GM10248 (cell line): ENCODE results near the gene FSTL4.

Source experiments
- CTCF ChIA-PET: fragments of 300-600 bp; sonication (Branson Sonifier 250); formaldehyde crosslinking; extraction: SDS; loops from one replicate; lab custom pipeline; 2021; ENCODE audit warnings: antibody characterized with exemption; lab: Yijun Ruan, JAX
- POLR2A ChIA-PET: fragments of 350-650 bp; sonication (Branson Sonifier 250); formaldehyde crosslinking; extraction: SDS; loops from one replicate; lab custom pipeline; 2020; ENCODE audit warnings: antibody characterized with exemption; lab: Yijun Ruan, JAX
- DNase-seq: peaks from one replicate; pipeline ENCODE4 v3.0.0; 2012; ENCODE audit errors: extremely low spot score
- TF ChIP-seq, protein P1 (sequence below): IDR thresholded peaks from 2 replicates; pipeline ENCODE4 v1.5.1; 2012; ENCODE audit warnings: mild to moderate bottlenecking, low read depth; ENCODE audit errors: extremely low read depth, missing control alignments, control extremely low read depth

The FSTL4 gene

DNA sequence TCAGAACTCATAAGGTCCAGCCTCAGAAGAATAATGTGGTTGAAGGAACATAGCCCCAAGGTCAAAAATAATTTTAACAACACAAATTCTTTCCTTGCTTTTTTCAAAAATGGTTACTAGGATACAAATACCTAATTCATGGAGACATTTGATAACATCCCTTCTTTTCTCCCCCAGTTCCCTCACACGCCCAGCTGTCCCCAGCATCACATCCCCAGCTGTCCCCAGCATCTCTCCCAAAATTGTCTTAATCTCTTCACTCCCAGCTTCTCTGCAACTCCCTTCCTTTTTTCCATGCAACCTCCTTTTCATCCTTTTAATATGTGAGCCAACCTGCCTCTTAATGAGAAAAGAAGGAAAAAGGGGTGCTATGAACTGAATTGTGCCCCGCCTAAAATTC lies 77.8 kb downstream of the FSTL4 start:
- ChIA-PET CTCF (interaction anchor here (0.6 to 1.0 kb wide), 2 partner anchors 16 to 231 kb away, joined by 3 read pairs; no protein-coding TSS in a partner anchor), POLR2A (no interaction called here)
- DNase-seq, result no peak
- TF ChIP-seq, protein P1, sequence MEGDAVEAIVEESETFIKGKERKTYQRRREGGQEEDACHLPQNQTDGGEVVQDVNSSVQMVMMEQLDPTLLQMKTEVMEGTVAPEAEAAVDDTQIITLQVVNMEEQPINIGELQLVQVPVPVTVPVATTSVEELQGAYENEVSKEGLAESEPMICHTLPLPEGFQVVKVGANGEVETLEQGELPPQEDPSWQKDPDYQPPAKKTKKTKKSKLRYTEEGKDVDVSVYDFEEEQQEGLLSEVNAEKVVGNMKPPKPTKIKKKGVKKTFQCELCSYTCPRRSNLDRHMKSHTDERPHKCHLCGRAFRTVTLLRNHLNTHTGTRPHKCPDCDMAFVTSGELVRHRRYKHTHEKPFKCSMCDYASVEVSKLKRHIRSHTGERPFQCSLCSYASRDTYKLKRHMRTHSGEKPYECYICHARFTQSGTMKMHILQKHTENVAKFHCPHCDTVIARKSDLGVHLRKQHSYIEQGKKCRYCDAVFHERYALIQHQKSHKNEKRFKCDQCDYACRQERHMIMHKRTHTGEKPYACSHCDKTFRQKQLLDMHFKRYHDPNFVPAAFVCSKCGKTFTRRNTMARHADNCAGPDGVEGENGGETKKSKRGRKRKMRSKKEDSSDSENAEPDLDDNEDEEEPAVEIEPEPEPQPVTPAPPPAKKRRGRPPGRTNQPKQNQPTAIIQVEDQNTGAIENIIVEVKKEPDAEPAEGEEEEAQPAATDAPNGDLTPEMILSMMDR, result no peak

DNA sequence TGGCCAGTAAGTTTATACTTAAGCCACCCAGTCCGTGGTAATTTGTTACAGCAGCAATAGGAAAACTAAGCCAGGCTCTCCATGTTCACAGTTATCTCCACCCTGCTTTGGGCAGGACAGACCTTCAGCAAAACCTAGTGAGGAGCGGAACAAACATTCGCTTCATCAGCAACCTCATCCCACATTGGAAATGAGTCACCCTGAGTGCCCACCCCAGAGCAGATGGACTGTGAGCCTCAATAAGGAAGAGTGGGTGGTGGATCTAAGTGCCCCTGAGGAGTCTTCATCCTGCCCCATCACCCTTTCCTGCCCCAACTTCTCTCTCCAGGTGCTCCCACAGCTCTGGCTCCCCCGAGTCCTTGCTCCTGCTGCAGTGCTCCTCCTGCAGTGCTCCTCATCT lies 78.8 kb downstream of the FSTL4 start:
- POLR2A ChIA-PET, result no interaction called here
- no peak for DNase-seq
- CTCF ChIA-PET, result interaction anchor here (1.3 kb wide), 1 partner anchor 8 kb away, joined by 5 read pairs; no protein-coding TSS in a partner anchor
- TF ChIP-seq, protein P1, result no peak

DNA sequence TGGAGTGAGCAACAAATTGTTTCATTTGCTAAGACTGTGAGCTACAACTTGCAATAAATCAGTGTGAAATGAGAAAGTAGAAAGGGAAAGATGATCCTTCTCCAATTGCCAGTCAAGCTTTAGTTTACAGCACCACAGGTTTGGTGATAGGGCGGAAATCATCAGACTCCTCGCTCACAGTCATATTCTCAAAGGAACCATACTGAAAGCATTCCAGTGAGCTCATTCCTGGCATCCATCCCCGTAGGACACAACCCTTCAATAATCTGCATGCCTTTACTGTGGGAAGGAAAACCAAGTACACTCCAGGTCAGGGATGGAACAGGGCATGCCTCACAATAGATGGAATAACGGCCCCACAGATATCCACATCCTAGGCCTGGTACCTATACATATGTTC lies 80.7 kb downstream of the FSTL4 start:
- CTCF ChIA-PET, result interaction anchor here (2.3 kb wide), 1 partner anchor 108 kb away, joined by 6 read pairs; no protein-coding TSS in a partner anchor
- POLR2A ChIA-PET, result no interaction called here
- DNase-seq, result no peak
- TF ChIP-seq, protein P1, result no peak

DNA sequence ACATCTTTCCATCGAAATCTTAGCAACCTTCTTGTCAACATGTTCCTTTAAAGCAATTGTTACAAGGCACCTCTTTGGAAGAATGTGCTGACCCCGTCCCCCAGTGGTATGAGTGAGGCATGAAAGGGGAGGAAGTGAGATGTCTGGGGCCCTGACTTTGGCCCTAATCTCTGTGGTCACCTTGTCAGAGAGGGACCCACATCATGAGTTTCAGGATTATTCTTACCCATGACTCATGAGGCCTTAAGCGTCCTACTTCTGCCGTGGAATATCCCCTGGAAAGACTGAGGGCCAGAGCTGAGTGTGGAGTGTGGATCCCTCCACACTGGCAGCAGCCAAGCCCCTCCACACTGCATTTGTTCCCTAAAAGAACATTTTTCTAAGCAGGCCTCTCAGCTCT lies 81.2 kb downstream of the FSTL4 start:
- CTCF ChIA-PET, result interaction anchor here (2.3 kb wide), 1 partner anchor 108 kb away, joined by 6 read pairs; no protein-coding TSS in a partner anchor
- TF ChIP-seq, protein P1, result peak; percentile 8
- POLR2A ChIA-PET, result no interaction called here
- peak; percentile 27 for DNase-seq

DNA sequence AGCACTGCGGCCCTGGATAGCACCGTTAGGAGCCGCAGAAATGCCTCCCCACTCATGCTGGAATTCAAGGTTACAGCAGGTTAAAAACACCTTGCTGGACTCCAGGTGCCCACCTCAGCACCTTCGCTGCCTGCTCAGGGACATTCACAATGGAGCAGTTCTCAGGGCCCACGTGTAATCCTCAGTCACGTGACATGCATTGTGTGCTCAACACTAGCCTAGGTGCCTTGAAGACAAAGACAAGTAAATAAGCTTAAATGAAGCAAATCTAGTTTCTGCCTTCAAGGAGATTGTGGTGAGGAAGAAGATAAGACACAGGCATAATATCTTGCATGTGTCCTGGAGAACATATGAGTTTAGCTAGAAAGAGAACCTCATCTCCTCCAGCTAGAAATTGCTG lies 82.1 kb downstream of the FSTL4 start:
- POLR2A ChIA-PET, result no interaction called here
- DNase-seq, result no peak
- TF ChIP-seq, protein P1, result no peak
- CTCF ChIA-PET, result no interaction called here

DNA sequence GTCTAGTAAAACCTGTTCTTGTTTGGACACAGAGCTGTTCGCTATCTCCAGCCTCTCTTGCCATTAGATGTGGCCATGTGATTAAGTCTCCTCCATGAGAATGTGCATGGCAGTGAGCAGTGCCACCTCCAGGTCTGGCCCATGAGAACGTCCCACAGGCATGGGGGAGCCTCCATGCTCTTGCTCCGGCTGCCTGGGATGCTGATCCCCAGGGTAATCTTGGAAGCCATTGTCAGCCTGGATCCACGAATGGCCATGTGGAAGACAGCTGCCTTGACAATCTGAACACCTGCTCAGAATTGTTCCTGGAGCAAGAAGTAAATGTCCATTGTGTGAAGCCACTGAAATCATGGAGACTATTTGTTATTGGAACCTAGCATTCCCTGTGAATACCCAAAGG lies 83.5 kb downstream of the FSTL4 start:
- TF ChIP-seq, protein P1, result no peak
- ChIA-PET POLR2A (no interaction called here), CTCF (no interaction called here)
- no peak for DNase-seq
